Lower leg skin (tissue), 3 donors: ENCODE data around the gene LAMC3.

Experiments
- CTCF ChIP-seq, 3 donors: fragments of 450-650 bp; IDR thresholded peaks; one replicate each; pipeline ENCODE4 v1.5.1; 2016; ENCODE audit warnings: antibody characterized with exemption in 3 of 3, mild to moderate bottlenecking in 3 of 3, moderate library complexity in 2 of 3
- POLR2A ChIP-seq, 2 donors: fragments of 450-650 bp; IDR thresholded peaks; one replicate each; pipeline ENCODE4 v1.6.1; 2016 to 2017; ENCODE audit warnings: antibody characterized with exemption in 2 of 2, mild to moderate bottlenecking in 1 of 2, moderate library complexity in 1 of 2

GRCh38 chr9:130975932-130976841 lies 32.8 kb upstream of the LAMC3 start:
- TF ChIP-seq POLR2A (IDR thresholded peaks at IDR 0.05) (no peak), CTCF (IDR thresholded peaks at IDR 0.05) (no peak)
